Measurements from ENCODE around the gene GCHFR.

DNA sequence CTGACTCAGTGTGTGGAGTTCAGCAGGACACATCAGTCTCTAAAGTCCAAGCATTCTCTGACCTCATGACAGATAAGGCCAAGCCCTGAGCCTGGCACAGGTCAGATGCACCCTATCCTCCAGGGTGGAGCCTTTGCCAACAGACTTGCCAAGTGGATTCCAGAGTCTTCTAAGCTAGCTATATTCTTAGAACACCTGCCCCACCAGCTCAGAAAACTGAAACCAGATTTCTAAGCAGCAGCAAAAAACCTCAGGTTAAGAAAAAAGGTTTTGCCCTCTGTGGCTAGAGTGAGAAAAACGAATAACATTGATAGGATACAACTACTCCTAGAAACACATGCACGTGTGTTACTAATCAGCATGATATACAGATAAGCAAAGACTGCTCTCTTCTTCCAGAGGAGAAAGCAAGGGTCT lies 20.4 kb upstream of the GCHFR start:
- no peak for TF ChIP-seq POLR2A (IDR thresholded peaks at IDR 0.05; ENCODE audit: low read depth, low read length)
- TF ChIP-seq POLR2AphosphoS5 (IDR thresholded peaks at IDR 0.05; ENCODE audit: low read depth, low read length), result no peak
- TF ChIP-seq TAF1 (IDR thresholded peaks at IDR 0.05; ENCODE audit: borderline replicate concordance, low read depth, low read length), result no peak

Data from GM12892 (cell line).